ENCODE measurements around the gene CCR2. TPM values are rescaled to one million over a fixed set of nuclear protein-coding genes. Genes with fewer than 3 reads are reported as not detected.
A peak's percentile ranks its signal among the peaks of the same experiment; 100 is the strongest.

CCR2 gene
- total and polyA plus RNA-seq, 2 experiments from 2014 or later: not detected

DNA sequence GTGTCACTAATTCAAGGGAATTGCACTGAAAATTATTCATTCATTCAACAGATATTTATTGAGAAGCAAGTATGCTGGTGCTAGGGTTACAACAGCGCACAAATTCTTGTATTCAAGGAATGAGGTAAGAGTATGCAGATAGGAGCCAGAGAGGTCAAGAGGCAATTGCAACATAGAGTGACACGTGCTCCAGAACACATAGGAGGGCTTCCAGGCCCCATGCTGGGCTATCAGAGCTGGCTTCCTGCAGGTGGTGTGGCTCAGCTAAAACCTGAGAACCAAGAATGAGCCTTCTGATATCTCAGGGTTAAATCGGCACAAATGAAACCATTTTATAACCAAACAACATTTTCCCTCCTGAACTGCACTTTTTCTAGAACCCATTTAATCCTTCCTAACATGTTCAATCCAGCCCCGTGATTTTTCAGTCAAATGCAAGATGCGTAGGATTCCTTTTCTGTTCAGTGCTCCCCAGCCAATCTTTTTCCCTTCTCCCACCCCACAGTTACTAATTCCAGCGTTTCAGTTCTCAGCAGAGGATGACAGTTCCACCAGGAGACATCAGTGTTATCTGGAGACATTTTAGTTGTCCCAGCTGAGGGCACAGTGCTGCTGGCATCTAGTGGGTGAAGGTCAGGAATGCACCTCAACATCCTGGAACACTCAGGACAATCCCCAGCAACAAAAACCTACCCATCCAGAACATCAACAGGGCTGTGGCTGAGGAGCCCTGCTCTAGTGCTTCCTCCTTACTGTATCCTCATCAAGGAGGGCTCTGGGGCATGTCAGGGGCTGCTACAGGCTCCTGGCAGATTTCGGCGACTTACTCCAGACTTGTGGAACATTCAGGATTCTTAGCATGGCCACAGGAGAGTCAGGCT lies 39.9 kb downstream of the CCR2 start:
- H3K27me3 ChIP-seq (ENCODE audit: insufficient read depth): no peaks in the 10 kb centered on the region
- no peaks in the 10 kb centered on the region for H3K79me2 ChIP-seq (replicated peaks; ENCODE audit: insufficient read depth)
- H3K27ac ChIP-seq (ENCODE audit: low read depth): no peak overlapping the region
- H3K4me1 ChIP-seq (ENCODE audit: insufficient read depth): peaks cover 11% of the 10 kb centered on the region; the same call in 1 of the 2 replicates
- H3F3A ChIP-seq (replicated peaks; ENCODE audit: low read depth): no peaks in the 10 kb centered on the region
- 0 out of 2 replicates have a peak overlapping the region, but pooled peaks have one; percentile 5 for H2AFZ ChIP-seq
- 0 out of 2 replicates have a peak overlapping the region, but pooled peaks have one; percentile 5 for H3K27ac Mint-ChIP-seq
- peaks cover 19% of the 10 kb centered on the region for H3K4me1 Mint-ChIP-seq
- H3K9me3 Mint-ChIP-seq: no peaks in the 10 kb centered on the region
- H3K4me3 ChIP-seq: no peak overlapping the region
- ATAC-seq (peak; percentile 54), DNase-seq (ENCODE audit: low spot score) (peak; percentile 32)
- H3K36me3 Mint-ChIP-seq (ENCODE audit: low read depth): no peaks in the 10 kb centered on the region
- H3K4me3 Mint-ChIP-seq: no peak overlapping the region; the same call in 2 of the 3 replicates
- peaks cover 31% of the 10 kb centered on the region; the same call in 1 of the 2 replicates for H3K9me2 ChIP-seq (ENCODE audit: insufficient read depth)
- H3K36me3 ChIP-seq (ENCODE audit: insufficient read depth): no peaks in the 10 kb centered on the region
- H3K27me3 Mint-ChIP-seq (ENCODE audit: insufficient read depth, low read depth, poor library complexity): peaks cover 11% of the 10 kb centered on the region
- no peak for TF ChIP-seq NANOG (IDR thresholded peaks at IDR 0.05; ENCODE audit: borderline replicate concordance)
- no peak for TF ChIP-seq CREB1 (CRISPR knock-in tag; IDR thresholded peaks at IDR 0.05; ENCODE audit: low read depth)
- TF ChIP-seq, protein P1, sequence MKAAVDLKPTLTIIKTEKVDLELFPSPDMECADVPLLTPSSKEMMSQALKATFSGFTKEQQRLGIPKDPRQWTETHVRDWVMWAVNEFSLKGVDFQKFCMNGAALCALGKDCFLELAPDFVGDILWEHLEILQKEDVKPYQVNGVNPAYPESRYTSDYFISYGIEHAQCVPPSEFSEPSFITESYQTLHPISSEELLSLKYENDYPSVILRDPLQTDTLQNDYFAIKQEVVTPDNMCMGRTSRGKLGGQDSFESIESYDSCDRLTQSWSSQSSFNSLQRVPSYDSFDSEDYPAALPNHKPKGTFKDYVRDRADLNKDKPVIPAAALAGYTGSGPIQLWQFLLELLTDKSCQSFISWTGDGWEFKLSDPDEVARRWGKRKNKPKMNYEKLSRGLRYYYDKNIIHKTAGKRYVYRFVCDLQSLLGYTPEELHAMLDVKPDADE (IDR thresholded peaks at IDR 0.05): no peak
- no peak for TF ChIP-seq STAT1 (IDR thresholded peaks at IDR 0.05; ENCODE audit: unreplicated experiment)
- TF ChIP-seq, protein P2, sequence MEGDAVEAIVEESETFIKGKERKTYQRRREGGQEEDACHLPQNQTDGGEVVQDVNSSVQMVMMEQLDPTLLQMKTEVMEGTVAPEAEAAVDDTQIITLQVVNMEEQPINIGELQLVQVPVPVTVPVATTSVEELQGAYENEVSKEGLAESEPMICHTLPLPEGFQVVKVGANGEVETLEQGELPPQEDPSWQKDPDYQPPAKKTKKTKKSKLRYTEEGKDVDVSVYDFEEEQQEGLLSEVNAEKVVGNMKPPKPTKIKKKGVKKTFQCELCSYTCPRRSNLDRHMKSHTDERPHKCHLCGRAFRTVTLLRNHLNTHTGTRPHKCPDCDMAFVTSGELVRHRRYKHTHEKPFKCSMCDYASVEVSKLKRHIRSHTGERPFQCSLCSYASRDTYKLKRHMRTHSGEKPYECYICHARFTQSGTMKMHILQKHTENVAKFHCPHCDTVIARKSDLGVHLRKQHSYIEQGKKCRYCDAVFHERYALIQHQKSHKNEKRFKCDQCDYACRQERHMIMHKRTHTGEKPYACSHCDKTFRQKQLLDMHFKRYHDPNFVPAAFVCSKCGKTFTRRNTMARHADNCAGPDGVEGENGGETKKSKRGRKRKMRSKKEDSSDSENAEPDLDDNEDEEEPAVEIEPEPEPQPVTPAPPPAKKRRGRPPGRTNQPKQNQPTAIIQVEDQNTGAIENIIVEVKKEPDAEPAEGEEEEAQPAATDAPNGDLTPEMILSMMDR (conservative IDR thresholded peaks at IDR 0.05; ENCODE audit: low read depth in 2 of 2): no peak
- H3K4me2 ChIP-seq: no peak overlapping the region
- no peaks in the 10 kb centered on the region for H4K20me1 ChIP-seq (replicated peaks; ENCODE audit: insufficient read depth)

DNA sequence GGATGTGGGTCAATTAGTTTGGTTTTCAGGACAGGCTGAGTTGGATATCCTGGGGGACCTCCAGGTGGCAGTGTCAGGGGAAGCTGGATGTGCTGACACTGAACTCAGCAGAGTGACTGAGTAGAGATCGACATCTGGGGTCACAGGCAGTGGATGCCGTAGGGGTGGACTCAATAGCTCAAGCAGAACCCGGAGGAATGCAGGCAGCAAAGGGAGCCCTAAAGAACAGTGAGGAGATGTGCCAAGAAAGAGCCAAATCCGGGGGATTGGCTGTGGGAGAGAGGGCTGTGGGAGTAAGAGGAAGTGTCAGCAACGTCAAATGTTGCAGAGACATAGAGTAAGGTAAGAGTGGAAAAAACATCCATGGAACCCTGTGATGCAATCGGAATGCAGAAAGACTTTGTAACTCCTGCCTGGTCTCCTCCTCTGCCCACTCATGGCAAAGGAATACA lies 41.3 kb downstream of the CCR2 start:
- no peaks in the 10 kb centered on the region for H3K27me3 ChIP-seq (ENCODE audit: insufficient read depth)
- TF ChIP-seq, protein P2 (conservative IDR thresholded peaks at IDR 0.05; ENCODE audit: low read depth in 2 of 2): peak; percentile 40 to 57
- no peak for TF ChIP-seq NANOG (IDR thresholded peaks at IDR 0.05; ENCODE audit: borderline replicate concordance)
- no peaks in the 10 kb centered on the region for H3K36me3 ChIP-seq (ENCODE audit: insufficient read depth)
- DNase-seq (ENCODE audit: low spot score): peak; percentile 31
- no peaks in the 10 kb centered on the region for H3K79me2 ChIP-seq (replicated peaks; ENCODE audit: insufficient read depth)
- H2AFZ ChIP-seq: 0 out of 2 replicates have a peak overlapping the region, but pooled peaks have one; percentile 39
- H3K4me3 ChIP-seq: no peak overlapping the region
- no peaks in the 10 kb centered on the region for H4K20me1 ChIP-seq (replicated peaks; ENCODE audit: insufficient read depth)
- peaks cover 11% of the 10 kb centered on the region for H3K27me3 Mint-ChIP-seq (ENCODE audit: insufficient read depth, low read depth, poor library complexity)
- H3K27ac ChIP-seq (ENCODE audit: low read depth): no peak overlapping the region
- ATAC-seq: peak; percentile 74
- no peak overlapping the region for H3K27ac Mint-ChIP-seq
- H3K4me2 ChIP-seq: no peak overlapping the region
- H3K4me1 ChIP-seq (ENCODE audit: insufficient read depth): peaks cover 11% of the 10 kb centered on the region; the same call in 1 of the 2 replicates
- H3F3A ChIP-seq (replicated peaks; ENCODE audit: low read depth): no peaks in the 10 kb centered on the region
- no peak overlapping the region for H3K4me3 Mint-ChIP-seq
- no peaks in the 10 kb centered on the region for H3K36me3 Mint-ChIP-seq (ENCODE audit: low read depth)
- peaks cover 27% of the 10 kb centered on the region; the same call in 1 of the 2 replicates for H3K9me2 ChIP-seq (ENCODE audit: insufficient read depth)
- H3K4me1 Mint-ChIP-seq: peaks cover 19% of the 10 kb centered on the region
- no peaks in the 10 kb centered on the region for H3K9me3 Mint-ChIP-seq

Measured in GM23338 (cell line).